ENCODE results near the gene FBXW10B.
"Not testable (repeated sequence)": the region's sequence is repeated elsewhere in the genome, so short reads cannot be mapped to it uniquely, and the experiment has no call there.

DNA sequence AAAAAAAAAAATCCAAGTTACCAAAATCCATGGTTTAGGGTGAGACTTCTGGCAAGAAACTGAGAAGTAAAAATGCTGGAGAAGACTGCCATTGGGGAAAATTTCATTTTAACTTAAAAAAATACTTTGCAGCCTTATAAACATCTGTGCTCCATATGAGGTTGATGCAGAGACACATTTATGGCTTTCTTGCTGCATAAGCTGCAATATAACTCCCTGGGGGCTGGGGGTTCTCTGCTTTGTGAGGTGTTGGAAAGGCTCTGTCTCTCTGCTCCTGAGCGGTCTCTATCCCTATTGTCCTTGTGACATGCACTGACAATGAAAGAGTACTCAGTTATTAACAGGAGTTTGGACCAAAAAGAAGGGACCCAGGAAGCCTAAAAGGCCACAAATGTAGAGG, 6.4 kb downstream of the FBXW10B start:
- TF ChIP-seq, protein P1, sequence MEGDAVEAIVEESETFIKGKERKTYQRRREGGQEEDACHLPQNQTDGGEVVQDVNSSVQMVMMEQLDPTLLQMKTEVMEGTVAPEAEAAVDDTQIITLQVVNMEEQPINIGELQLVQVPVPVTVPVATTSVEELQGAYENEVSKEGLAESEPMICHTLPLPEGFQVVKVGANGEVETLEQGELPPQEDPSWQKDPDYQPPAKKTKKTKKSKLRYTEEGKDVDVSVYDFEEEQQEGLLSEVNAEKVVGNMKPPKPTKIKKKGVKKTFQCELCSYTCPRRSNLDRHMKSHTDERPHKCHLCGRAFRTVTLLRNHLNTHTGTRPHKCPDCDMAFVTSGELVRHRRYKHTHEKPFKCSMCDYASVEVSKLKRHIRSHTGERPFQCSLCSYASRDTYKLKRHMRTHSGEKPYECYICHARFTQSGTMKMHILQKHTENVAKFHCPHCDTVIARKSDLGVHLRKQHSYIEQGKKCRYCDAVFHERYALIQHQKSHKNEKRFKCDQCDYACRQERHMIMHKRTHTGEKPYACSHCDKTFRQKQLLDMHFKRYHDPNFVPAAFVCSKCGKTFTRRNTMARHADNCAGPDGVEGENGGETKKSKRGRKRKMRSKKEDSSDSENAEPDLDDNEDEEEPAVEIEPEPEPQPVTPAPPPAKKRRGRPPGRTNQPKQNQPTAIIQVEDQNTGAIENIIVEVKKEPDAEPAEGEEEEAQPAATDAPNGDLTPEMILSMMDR (IDR thresholded peaks at IDR 0.05) = not testable (repeated sequence)
- not testable (repeated sequence) for TF ChIP-seq POLR2A (IDR thresholded peaks at IDR 0.05)
